ENCODE results near the gene ANKRD29.

DNA sequence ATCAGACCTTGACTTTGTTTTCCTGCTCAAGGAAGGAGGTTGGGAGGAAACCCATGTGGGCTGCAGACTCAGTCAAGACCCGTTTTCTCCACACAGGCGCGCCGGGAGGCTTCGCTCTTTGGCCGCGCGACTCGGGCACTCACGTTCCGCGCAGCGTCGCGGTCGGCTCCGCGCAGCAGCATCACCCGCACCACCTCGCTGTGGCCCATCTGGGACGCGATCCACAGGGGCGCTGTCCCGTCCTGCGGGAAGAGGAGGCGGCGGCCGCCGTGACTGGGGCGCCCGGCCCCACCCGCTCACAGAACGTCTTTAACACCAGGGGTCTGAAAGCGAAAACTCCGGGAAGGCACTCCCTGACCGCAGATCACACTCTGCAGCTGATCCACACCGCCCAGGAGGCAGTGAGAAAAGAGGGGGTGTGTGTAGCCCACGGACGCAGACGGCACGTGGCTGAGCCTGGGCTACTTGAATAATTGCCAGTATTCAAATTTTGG lies 43.3 kb downstream of the ANKRD29 start:
- TF ChIP-seq CTCF (IDR thresholded peaks at IDR 0.05) (no peak), POLR2AphosphoS5 (IDR thresholded peaks at IDR 0.05) (no peak)

All from stomach (tissue), 4 donors.